Transverse colon (tissue), 3 donors: ENCODE data around the gene PTPRD.

Source experiments
- CTCF ChIP-seq, 5 experiments: fragments of 200-600 bp in 3 of 5; fragments of 450-650 bp in 2 of 5; sonication (generic) in 3 of 5; IDR thresholded peaks; 1 replicate in 2 of 5; 2 replicates in 3 of 5; pipeline ENCODE4 v1.5.1; 2016 to 2017; ENCODE audit warnings: antibody characterized with exemption in 5 of 5, inconsistent platforms in 3 of 5, mild to moderate bottlenecking in 2 of 5, moderate library complexity in 1 of 5
- POLR2A ChIP-seq: fragments of 450-650 bp; IDR thresholded peaks from one replicate; pipeline ENCODE4 v1.6.1; 2016; ENCODE audit warnings: antibody characterized with exemption, mild to moderate bottlenecking, moderate library complexity

GRCh38 chr9:8292657-8293056, 2320.1 kb downstream of the PTPRD start:
- TF ChIP-seq CTCF (IDR thresholded peaks at IDR 0.05) = no peak
- TF ChIP-seq POLR2A = no peak
